Measurements from ENCODE around the gene FRAS1. TPM values are rescaled to one million over a fixed set of nuclear protein-coding genes. Genes with fewer than 3 reads are reported as not detected.

FRAS1 gene
- total RNA-seq, 1 experiment from 2014 or later: 0.23 TPM

GRCh38 chr4:78225236-78225635 lies 168.1 kb downstream of the FRAS1 start:
- TF ChIP-seq SIN3A (IDR thresholded peaks at IDR 0.05; ENCODE audit: borderline replicate concordance, insufficient read depth, low read depth, low read length): no peak
- Histone ChIP-seq H3K4me1 (ENCODE audit: control insufficient read depth, insufficient read depth, low read length) (no peaks in the 10 kb centered on the region), H3K9me3 (ENCODE audit: control insufficient read depth, insufficient read depth, low read depth, low read length) (no peaks in the 10 kb centered on the region), H3K27ac (ENCODE audit: low read length) (no peak overlapping the region), H3K36me3 (ENCODE audit: control insufficient read depth, insufficient read depth, low read length) (no peaks in the 10 kb centered on the region), H3K4me3 (ENCODE audit: low read depth in 2 of 2, low read length in 2 of 2) (no peak overlapping the region), H3K27me3 (ENCODE audit: control insufficient read depth, insufficient read depth, low read length) (0 out of 2 replicates have a peak, but pooled peaks cover under 1% of the 10 kb centered on the region)
- in situ Hi-C loops (cut with HindIII; ENCODE audit: low pct_unique_long_range_greater_than_20kb, low sequenced_read_pairs): no loop called here
- DNase-seq (ENCODE audit: low read depth, low spot score) (no peak), ATAC-seq (no peak)
- ChIA-PET POLR2A (no interaction called here), CTCF (no interaction called here)
- no TSS peak for BruUV-seq (replicated peaks)
- intact Hi-C loops (cut with micrococcal nuclease; ENCODE audit: unreplicated experiment): no loop called here

GRCh38 chr4:78226279-78226678 lies 169.2 kb downstream of the FRAS1 start:
- DNase-seq (ENCODE audit: low read depth, low spot score) (no peak), ATAC-seq (no peak)
- Histone ChIP-seq H3K27me3 (ENCODE audit: control insufficient read depth, insufficient read depth, low read length) (0 out of 2 replicates have a peak, but pooled peaks cover 2% of the 10 kb centered on the region), H3K4me1 (ENCODE audit: control insufficient read depth, insufficient read depth, low read length) (no peaks in the 10 kb centered on the region), H3K4me3 (ENCODE audit: low read depth in 2 of 2, low read length in 2 of 2) (no peak overlapping the region), H3K36me3 (ENCODE audit: control insufficient read depth, insufficient read depth, low read length) (no peaks in the 10 kb centered on the region), H3K9me3 (ENCODE audit: control insufficient read depth, insufficient read depth, low read depth, low read length) (no peaks in the 10 kb centered on the region), H3K27ac (ENCODE audit: low read length) (no peak overlapping the region)
- ChIA-PET CTCF (no interaction called here), POLR2A (no interaction called here)
- no TSS peak for BruUV-seq (replicated peaks)
- in situ Hi-C loops (cut with HindIII; ENCODE audit: low pct_unique_long_range_greater_than_20kb, low sequenced_read_pairs): no loop called here
- no peak for TF ChIP-seq CTCF (IDR thresholded peaks at IDR 0.05)
- TF ChIP-seq REST (IDR thresholded peaks at IDR 0.05; ENCODE audit: insufficient read depth in 1 of 2, low read depth in 2 of 2, low read length in 1 of 2): no peak
- no peak for TF ChIP-seq SIN3A (IDR thresholded peaks at IDR 0.05; ENCODE audit: borderline replicate concordance, insufficient read depth, low read depth, low read length)
- no peak for TF ChIP-seq TCF7L2 (IDR thresholded peaks at IDR 0.05; ENCODE audit: low read depth, low read length)
- TF ChIP-seq POLR2AphosphoS5 (IDR thresholded peaks at IDR 0.05; ENCODE audit: low read depth, low read length): no peak
- intact Hi-C loops (cut with micrococcal nuclease; ENCODE audit: unreplicated experiment): no loop called here

GRCh38 chr4:78227411-78228057 lies 170.4 kb downstream of the FRAS1 start:
- ATAC-seq (no peak), DNase-seq (ENCODE audit: low read depth, low spot score) (no peak)
- Histone ChIP-seq H3K27ac (ENCODE audit: low read length) (no peak overlapping the region), H3K36me3 (ENCODE audit: control insufficient read depth, insufficient read depth, low read length) (no peaks in the 10 kb centered on the region), H3K27me3 (ENCODE audit: control insufficient read depth, insufficient read depth, low read length) (0 out of 2 replicates have a peak, but pooled peaks cover 2% of the 10 kb centered on the region), H3K4me1 (ENCODE audit: control insufficient read depth, insufficient read depth, low read length) (no peaks in the 10 kb centered on the region), H3K4me3 (ENCODE audit: low read depth in 2 of 2, low read length in 2 of 2) (no peak overlapping the region), H3K9me3 (ENCODE audit: control insufficient read depth, insufficient read depth, low read depth, low read length) (no peaks in the 10 kb centered on the region)
- POLR2A ChIA-PET: no interaction called here
- no TSS peak for BruUV-seq (replicated peaks)
- CTCF ChIA-PET: no interaction called here
- in situ Hi-C loops (cut with HindIII; ENCODE audit: low pct_unique_long_range_greater_than_20kb, low sequenced_read_pairs): no loop called here
- TF ChIP-seq TCF7L2 (IDR thresholded peaks at IDR 0.05; ENCODE audit: low read depth, low read length) (no peak), REST (IDR thresholded peaks at IDR 0.05; ENCODE audit: insufficient read depth in 1 of 2, low read depth in 2 of 2, low read length in 1 of 2) (no peak), CTCF (IDR thresholded peaks at IDR 0.05) (no peak), SIN3A (IDR thresholded peaks at IDR 0.05; ENCODE audit: borderline replicate concordance, insufficient read depth, low read depth, low read length) (no peak), POLR2AphosphoS5 (IDR thresholded peaks at IDR 0.05; ENCODE audit: low read depth, low read length) (no peak)
- intact Hi-C loops (cut with micrococcal nuclease; ENCODE audit: unreplicated experiment): no loop called here

Data from Panc1 (cell line).